Measurements from ENCODE around the gene CDX1. TPM values are rescaled to one million over a fixed set of nuclear protein-coding genes. Genes with fewer than 3 reads are reported as not detected.
A peak's percentile ranks its signal among the peaks of the same experiment; 100 is the strongest.

The CDX1 gene
- total RNA-seq, 1 experiment from 2014 or later, result not detected

DNA sequence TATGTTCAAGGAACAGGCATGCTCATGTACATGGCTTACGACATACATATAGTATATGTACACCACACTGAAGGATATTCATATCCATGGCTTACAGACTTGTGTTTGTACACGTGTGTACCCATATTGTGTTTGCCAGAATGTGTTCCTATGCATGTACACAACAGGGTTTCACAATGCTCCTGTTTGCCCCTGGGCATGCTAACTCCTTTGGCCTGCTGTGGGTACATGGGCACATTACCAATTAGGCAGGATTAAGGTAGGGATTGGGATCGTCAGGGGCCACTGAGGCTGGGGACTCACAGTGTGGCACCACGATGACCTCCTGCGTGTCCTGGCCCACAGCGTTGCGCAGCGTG lies 37.1 kb upstream of the CDX1 start:
- intact Hi-C loops (cut with micrococcal nuclease), result no loop called here
- peaks cover 6% of the 10 kb centered on the region; the same call in 1 of the 2 replicates for H3K4me1 ChIP-seq (ENCODE audit: insufficient read depth, low read length)
- no TSS peak for BruUV-seq (replicated peaks)
- CTCF ChIA-PET, result interaction anchor here (1.1 kb wide), 1 partner anchor 188 kb away, joined by 3 read pairs; no protein-coding TSS in a partner anchor
- H3K79me2 ChIP-seq (ENCODE audit: low read length), result no peaks in the 10 kb centered on the region
- no peaks in the 10 kb centered on the region for H3K9me2 ChIP-seq (replicated peaks; ENCODE audit: low read length)
- H2AFZ ChIP-seq (ENCODE audit: low read length), result peak overlapping the region; percentile 93
- no peaks in the 10 kb centered on the region for H3K9me3 ChIP-seq (ENCODE audit: low read length)
- ATAC-seq (no peak), DNase-seq (no peak)
- H3K4me2 ChIP-seq (ENCODE audit: low read length), result peak overlapping the region; percentile 84
- no peaks in the 10 kb centered on the region for H3K27me3 ChIP-seq (ENCODE audit: low read length)
- peak overlapping the region; percentile 59 for H3K4me3 ChIP-seq (ENCODE audit: low read length)
- peak overlapping the region; percentile 41 for H3K9ac ChIP-seq (ENCODE audit: low read length)
- TF ChIP-seq EZH2 (IDR thresholded peaks at IDR 0.05; ENCODE audit: low read length, unreplicated experiment) (no peak), EZH2phosphoT487 (IDR thresholded peaks at IDR 0.05; ENCODE audit: borderline replicate concordance, low read length) (no peak), CTCF (conservative IDR thresholded peaks at IDR 0.05; ENCODE audit: low read depth, low read length) (no peak)
- H3F3A ChIP-seq (ENCODE audit: low read length, unreplicated experiment), result no peaks in the 10 kb centered on the region
- no peaks in the 10 kb centered on the region for H3K36me3 ChIP-seq (ENCODE audit: low read depth, low read length)
- POLR2A ChIA-PET (ENCODE audit: unreplicated experiment), result no interaction called here
- no peak overlapping the region for H3K27ac ChIP-seq (ENCODE audit: low read length)
- H4K20me1 ChIP-seq (ENCODE audit: low read length), result no peaks in the 10 kb centered on the region

- intact Hi-C loops (cut with micrococcal nuclease), result loop anchor here (1.0 to 10.0 kb wide), 3 partner anchors 88 to 305 kb away; no protein-coding TSS in a partner anchor
- POLR2A ChIA-PET (ENCODE audit: unreplicated experiment), result no interaction called here
- Histone ChIP-seq H3K4me1 (ENCODE audit: insufficient read depth, low read length) (peaks cover 6% of the 10 kb centered on the region; the same call in 1 of the 2 replicates), H3F3A (ENCODE audit: low read length, unreplicated experiment) (no peaks in the 10 kb centered on the region), H3K4me2 (ENCODE audit: low read length) (peak overlapping the region; percentile 84), H3K27me3 (ENCODE audit: low read length) (no peaks in the 10 kb centered on the region), H3K27ac (ENCODE audit: low read length) (no peak overlapping the region), H2AFZ (ENCODE audit: low read length) (peak overlapping the region; percentile 93), H3K36me3 (ENCODE audit: low read depth, low read length) (no peaks in the 10 kb centered on the region), H3K79me2 (ENCODE audit: low read length) (no peaks in the 10 kb centered on the region), H3K9ac (ENCODE audit: low read length) (peak overlapping the region; percentile 41), H3K9me3 (ENCODE audit: low read length) (no peaks in the 10 kb centered on the region), H3K4me3 (ENCODE audit: low read length) (peak overlapping the region; percentile 59), H4K20me1 (ENCODE audit: low read length) (no peaks in the 10 kb centered on the region), H3K9me2 (replicated peaks; ENCODE audit: low read length) (no peaks in the 10 kb centered on the region)
- no TSS peak for BruUV-seq (replicated peaks)
- peak; percentile 99 for TF ChIP-seq CTCF (conservative IDR thresholded peaks at IDR 0.05; ENCODE audit: low read depth, low read length)
- TF ChIP-seq EZH2phosphoT487 (IDR thresholded peaks at IDR 0.05; ENCODE audit: borderline replicate concordance, low read length), result no peak
- CTCF ChIA-PET, result interaction anchor here (0.6 to 1.1 kb wide), 2 partner anchors 89 to 187 kb away, joined by 3 to 7 read pairs; no protein-coding TSS in a partner anchor
- DNase-seq (peak; percentile 88), ATAC-seq (peak; percentile 89)
Observed at GRCh38 chr5:150129813-150130492, 36.6 kb upstream of the CDX1 start.

DNA sequence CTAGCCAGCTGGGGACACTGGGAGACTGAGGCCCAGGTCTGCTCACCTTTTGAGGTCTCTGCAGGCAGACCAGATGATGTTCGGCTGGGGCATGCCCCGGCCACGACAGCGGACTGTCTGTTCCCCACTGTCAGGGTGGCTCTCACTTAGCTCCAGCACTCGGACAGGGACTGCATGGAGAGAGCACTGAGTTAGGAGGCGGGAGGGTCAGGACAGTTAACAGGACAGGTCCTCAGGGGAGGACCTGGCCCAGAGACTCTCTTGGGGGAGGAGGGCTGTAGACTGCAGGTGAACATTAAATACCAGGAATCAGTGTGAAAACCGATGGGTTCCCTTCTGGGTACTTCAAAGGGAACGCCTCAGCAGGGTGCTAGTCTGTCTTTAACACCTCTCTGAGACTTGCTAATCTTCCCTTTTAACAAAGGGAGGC lies 36.1 kb upstream of the CDX1 start:
- CTCF ChIA-PET, result interaction anchor here (0.6 to 1.1 kb wide), 2 partner anchors 89 to 187 kb away, joined by 3 to 7 read pairs; no protein-coding TSS in a partner anchor
- DNase-seq (no peak), ATAC-seq (no peak)
- BruUV-seq (replicated peaks), result no TSS peak
- TF ChIP-seq CTCF (conservative IDR thresholded peaks at IDR 0.05; ENCODE audit: low read depth, low read length) (no peak), EZH2 (IDR thresholded peaks at IDR 0.05; ENCODE audit: low read length, unreplicated experiment) (no peak), EZH2phosphoT487 (IDR thresholded peaks at IDR 0.05; ENCODE audit: borderline replicate concordance, low read length) (no peak)
- no peaks in the 10 kb centered on the region for H3K27me3 ChIP-seq (ENCODE audit: low read length)
- H3K36me3 ChIP-seq (ENCODE audit: low read depth, low read length), result no peaks in the 10 kb centered on the region
- H3K27ac ChIP-seq (ENCODE audit: low read length), result no peak overlapping the region
- POLR2A ChIA-PET (ENCODE audit: unreplicated experiment), result no interaction called here
- H3K4me3 ChIP-seq (ENCODE audit: low read length), result no peak overlapping the region
- H3K4me2 ChIP-seq (ENCODE audit: low read length), result no peak overlapping the region
- no peaks in the 10 kb centered on the region for H3K9me2 ChIP-seq (replicated peaks; ENCODE audit: low read length)
- intact Hi-C loops (cut with micrococcal nuclease), result loop anchor here (1.0 to 10.0 kb wide), 3 partner anchors 88 to 304 kb away; no protein-coding TSS in a partner anchor
- H3K4me1 ChIP-seq (ENCODE audit: insufficient read depth, low read length), result peaks cover 6% of the 10 kb centered on the region; the same call in 1 of the 2 replicates
- H3K79me2 ChIP-seq (ENCODE audit: low read length), result no peaks in the 10 kb centered on the region
- no peak overlapping the region for H3K9ac ChIP-seq (ENCODE audit: low read length)
- no peaks in the 10 kb centered on the region for H3F3A ChIP-seq (ENCODE audit: low read length, unreplicated experiment)
- H4K20me1 ChIP-seq (ENCODE audit: low read length), result no peaks in the 10 kb centered on the region
- H3K9me3 ChIP-seq (ENCODE audit: low read length), result no peaks in the 10 kb centered on the region
- H2AFZ ChIP-seq (ENCODE audit: low read length), result no peak overlapping the region
